Activated T-helper 1 cell treated with Interleukin-2 at 50 U/mL for 16 hours (primary cell): ENCODE data around the gene STH.

Experiments
- DNase-seq: peaks from one replicate; pipeline ENCODE4 v3.0.0-alpha.2; 2020; ENCODE audit warnings: low read depth

STH gene

DNA sequence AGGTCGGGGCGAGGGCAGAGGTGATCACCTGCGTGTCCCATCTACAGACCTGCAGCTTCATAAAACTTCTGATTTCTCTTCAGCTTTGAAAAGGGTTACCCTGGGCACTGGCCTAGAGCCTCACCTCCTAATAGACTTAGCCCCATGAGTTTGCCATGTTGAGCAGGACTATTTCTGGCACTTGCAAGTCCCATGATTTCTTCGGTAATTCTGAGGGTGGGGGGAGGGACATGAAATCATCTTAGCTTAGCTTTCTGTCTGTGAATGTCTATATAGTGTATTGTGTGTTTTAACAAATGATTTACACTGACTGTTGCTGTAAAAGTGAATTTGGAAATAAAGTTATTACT is 28.9 kb downstream of the STH start:
- DNase-seq = no peak

DNA sequence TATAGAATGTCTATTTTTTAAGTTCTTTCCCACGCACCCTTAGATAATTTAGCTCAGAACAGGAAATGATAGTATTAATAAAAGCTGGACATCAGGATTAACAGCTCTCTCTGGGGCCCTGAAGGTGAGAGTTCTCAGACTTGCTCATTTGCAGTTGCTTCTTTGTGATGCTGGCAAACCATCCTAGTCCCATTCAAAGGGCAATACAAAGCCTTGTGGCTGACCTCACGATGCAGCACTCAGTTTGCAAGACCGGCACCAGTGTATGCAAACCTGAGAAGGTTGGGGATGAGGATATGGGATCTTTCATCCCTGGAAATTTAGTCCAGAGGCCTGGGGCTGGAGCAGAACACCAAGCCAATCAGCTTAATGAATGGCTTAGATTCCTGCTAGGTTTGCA is 29.3 kb downstream of the STH start:
- DNase-seq = no peak

DNA sequence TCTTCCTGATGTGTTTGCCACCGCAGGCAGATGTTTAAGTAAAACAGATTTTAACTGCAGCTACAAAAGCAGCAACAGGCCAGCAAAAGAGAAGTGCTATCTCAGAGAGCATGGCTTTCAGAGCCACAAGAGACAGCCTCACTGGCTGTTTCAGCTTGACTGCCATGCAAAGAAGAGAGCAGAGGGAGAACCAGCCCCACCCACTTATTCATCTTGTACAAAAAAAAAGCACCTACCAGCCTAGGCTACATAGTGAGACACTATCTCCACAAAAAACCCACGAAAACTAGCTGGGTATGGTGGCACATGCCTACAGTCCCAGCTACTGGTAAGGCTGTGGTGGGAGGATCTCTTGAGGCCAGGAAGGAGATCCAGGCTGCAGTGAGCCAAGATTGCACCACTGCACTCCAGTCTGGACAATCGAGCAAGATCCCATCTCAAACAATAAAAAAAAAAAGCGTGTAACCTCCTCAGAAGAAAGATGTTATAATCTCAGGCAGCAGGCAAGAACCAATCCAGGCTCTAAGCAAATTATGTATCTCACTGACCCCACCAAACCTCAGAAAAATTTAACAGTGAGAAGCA is 30.0 kb downstream of the STH start:
- no peak for DNase-seq

DNA sequence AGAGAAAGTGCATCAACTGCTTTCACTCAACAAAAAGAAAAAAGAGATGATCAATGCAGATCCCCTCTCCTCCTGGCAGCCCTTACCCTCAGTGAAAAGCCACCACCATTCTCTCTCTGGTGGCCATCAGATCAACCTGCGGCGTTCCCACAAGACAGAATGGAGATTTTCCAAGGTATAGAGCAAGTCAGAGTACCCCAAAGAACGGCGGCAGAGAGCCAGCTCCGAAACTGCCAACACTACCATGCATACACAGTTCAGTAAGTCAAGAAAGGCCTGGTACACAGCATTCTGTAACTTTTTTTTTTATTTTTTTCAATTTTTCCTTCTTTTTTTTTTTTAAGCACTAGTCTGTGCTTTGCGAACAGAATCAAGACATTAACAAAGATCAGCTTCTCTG is 30.6 kb downstream of the STH start:
- DNase-seq = no peak

DNA sequence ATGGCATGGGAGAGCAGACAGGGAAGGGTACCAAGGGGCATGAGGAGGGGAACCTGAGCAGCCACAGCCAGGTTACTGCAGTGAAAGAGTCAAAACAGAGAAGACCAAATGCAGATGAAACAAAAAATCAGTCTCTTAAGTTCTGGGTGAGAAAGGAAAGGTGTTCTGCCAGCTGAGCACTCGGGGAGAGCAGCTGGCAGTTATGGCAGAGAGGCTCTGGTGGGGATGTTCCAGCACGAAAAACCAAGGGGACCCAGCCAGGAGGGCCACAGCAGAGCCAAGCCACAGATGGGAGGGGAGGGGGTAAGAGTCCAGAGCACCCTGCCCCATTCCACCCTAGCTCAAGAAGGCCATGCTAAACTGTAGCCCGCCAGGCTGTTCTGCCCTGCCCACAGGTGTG is 31.7 kb downstream of the STH start:
- DNase-seq = no peak

DNA sequence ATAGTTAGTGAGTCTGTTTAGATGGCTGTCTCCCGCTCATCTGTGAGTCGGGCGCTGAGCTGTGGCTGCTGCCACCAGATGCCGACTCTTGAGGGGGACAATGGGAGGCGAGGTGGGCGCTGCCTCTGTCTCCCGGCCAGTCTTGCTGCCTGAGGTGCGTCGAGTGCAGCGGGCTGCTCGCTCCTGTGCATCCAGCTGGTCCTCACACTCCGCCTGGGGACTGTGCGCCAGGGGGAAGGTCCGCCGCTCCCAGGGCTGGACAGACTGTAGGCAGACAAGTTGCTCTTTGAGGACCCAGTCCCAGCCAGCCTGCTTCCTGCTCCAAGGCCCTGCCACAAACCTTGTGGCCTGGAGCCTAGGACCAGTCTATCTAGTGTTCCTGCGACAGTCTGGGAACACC is 32.4 kb downstream of the STH start:
- DNase-seq = no peak

DNA sequence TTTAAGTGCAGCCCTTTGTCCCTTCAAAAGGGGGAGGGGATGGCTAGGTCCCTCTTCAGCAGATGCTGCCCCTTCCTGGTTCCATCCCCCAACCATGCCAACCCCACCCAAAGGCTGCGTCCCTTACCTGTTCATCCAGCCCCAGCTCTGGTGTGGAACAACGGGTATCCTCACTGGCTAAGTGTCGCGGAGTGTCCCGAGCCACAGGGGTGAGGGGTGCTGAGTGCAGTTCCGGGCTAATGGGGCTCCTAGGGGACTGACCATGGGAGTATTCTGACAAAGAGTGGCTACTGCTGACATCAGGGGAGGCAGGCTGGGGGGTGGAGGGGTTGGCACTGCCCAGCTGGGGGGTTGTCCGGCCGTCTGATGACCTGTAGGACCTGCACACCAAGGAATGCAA is 32.9 kb downstream of the STH start:
- no peak for DNase-seq

DNA sequence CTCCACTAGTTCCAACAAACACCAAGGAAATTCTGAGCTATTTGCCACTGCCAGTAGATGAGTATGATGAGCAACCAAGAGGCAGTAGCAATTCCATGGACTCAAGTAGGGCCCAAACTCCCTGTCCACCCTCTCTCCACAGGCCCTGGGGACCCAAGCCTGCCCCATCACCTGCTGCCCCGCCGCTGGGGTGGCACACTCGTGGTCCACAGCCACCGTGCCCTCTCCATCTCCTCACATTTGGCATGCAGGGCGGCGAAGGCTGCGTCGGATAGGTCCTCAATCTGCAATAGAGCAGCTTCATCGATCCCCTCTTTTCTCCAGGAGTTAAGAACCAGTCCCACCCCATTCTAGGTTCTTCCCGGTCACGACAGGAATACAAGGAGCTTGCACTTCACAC is 33.9 kb downstream of the STH start:
- no peak for DNase-seq

DNA sequence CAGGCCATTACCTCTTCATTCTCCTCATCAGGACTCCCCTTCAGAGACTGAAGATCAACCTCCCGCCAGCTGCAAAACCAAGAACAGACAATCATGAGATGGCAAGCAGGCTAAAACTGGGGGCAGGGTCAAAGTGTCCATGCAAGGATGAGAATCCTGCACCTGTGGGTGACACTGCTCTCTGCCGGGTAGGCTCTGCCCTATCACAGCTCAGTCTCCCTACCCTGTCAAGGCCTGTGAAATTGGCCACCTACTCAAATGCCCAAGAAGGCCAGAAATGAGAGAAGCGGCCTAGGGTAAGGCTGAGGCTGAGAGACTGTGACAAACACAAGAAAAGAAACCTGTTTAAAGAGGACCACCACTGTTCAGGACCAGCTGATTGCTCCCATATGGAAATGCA is 34.3 kb downstream of the STH start:
- DNase-seq = no peak

DNA sequence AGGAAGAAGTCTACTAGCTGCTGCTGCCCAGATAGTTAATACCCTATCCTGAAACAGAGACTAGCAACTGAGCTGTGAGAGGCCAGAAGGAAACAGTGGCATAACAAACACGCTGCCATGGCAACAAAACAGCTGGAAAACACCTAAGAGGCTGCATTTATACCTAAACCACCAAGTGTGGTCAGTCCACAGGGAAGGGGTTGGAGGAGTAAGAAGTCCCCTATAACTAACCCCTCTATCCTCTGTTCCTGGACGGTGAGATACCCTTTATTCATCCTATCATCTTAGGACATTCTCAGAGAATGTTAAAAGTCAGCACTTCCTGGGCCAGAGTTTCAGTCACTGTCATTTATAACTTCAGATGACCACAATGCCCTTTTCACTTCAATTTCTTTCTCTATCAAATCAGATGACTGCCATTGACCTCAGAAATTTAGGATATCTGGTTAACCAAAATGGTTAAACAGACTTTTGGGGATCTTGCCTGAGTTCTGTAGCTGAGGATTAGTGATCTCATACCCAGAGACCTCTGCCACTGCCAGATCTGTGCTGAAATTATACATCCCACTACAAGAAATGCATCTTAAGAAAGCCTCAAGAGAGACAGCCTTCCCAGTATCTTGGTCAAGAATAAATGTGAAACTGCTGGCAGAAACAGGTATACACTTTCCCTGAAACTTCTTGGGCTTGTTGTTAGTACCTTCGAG is 36.2 kb downstream of the STH start:
- DNase-seq = no peak

DNA sequence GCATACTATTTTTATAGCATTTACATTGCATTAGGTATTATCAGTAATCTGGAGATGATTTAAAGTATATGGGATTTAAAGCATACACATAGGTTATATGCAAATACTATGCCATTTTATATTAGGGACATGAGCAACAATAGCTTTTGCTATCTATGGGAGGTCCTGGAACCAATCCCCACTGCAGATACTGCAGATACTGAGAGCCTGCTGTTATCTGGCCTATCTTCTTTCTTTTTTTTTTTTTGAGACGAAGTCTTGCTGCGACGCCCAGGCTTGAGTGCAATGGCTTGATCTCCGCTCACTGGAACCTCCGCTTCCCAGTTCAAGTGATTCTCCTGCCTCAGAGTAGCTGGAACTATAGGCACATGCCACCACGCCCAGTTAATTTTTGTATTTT is 37.4 kb downstream of the STH start:
- DNase-seq = no peak

DNA sequence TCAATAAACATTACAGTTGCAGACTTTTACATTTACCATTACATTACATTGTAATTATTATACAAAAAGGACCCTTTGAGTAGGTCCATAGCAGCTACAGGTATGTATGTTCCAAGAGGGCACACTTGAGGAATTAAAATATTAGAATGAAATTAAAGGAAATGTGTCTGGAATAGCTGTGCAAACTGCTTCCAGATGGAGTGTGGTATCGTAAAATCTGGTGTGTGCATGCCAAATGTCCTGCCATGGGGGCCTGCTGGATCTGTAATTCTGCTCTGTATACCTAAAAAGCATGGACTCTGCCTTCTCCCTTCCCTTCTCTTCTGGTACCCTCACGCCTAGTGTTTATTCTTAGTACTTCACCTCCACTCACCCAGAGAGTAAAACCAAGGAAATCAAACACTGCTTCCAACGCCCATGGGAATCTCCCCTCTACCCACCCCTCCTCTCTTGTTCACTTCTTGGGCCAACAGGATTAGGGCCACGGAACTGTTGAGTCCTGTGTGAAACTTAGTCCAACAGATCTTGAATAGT is 38.7 kb downstream of the STH start:
- no peak for DNase-seq

DNA sequence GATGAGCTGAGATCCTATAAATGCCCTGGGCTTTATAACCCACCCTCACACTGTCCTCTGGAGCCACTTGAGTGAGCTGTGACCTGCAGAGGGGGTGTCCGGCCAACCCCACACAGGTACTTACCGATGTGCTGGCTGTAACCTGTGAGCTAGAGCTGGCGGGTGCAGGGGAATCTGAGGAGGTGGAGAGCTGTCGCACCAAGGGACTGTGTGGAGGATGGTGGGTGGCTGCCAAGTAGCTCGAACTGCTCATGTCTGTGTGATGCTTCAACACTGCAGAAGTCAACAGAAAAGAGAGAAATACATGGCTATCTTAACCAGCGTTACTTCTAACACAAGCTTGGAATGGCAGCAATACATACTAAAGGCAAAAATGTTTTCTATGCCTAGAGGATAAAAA is 39.4 kb downstream of the STH start:
- DNase-seq = no peak

DNA sequence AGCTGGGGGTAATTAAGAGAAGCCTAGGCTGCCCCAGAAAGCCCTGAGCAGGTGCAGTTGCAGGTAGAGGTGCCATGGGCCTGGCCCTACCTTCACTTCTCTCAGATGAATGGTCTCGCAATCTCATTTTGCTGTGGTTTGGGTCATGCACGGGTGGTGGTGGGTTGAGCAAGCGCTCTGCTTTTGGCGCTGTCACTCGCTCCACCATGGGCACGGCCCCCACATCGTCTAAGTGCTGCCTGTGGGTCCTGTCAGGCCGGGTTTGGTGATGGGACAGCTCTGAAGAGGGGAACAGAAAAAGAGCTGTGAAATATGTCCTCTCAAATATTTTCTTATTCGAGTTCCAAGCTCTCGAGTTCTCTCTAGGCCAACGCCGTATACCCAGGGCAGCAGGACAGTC is 39.9 kb downstream of the STH start:
- no peak for DNase-seq

DNA sequence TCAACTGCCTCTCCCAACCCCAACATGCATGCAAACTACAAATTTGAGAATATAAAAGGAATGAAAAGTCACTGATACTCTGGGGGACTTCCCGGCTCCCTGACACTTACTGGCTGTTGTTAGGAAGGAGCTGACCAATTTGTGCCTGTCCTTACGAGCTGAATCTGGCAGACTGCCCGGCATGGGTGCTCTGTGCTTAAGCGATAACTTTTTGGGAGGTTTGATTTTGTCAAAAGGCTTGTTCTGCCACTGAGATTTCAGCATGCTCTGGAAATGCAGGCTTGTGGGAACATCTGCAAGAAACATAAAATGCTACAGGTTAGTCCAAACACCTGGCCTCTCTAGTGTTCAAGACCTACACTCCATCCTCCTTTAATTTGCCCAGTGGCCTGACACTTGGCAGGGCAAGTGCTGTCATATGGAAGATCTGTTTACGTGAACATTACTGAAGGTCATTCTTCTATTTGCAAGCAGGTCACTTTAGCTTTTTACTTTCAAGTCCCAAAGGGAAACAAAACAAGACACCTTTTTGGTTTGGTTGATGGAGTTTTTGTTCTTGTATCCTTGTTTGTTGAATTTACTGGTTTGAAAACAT is 40.6 kb downstream of the STH start:
- DNase-seq = no peak

DNA sequence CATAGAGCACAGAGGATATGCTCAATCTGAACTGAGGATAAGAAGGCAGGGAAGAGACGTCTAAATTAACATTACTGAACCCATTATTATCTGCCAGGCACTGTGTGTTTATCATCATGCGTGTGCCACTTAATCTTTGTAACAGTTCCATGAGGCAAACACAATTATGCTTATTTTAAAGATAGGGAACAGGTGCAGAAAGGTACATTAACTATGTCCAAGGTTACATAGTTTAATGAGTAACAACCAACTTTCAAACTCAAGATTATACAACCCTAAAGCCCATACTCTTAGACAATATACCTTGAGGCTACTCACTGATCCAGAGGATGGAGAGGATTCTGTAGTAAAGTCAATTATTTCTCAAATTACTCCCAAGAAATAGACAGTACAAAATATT is 43.2 kb downstream of the STH start:
- DNase-seq = no peak

DNA sequence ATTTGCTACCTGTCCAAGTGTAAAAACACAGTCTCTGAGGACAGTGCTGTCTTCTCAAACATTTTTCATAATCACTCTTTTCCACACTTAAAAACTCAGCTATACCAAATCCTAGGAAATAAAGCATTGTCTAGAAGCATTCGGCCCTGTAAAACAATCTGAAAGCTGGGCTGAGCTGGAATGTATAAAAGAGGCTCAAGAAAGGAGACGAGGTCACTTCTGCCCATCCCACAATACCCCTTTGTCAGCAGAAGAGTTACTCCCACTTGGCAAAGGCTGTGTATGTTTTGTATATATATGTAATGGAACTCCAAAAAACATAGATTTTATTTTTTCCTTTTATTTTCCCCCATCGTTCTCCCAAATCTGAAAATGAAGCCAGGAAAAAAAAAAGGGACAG is 43.9 kb downstream of the STH start:
- DNase-seq = no peak

DNA sequence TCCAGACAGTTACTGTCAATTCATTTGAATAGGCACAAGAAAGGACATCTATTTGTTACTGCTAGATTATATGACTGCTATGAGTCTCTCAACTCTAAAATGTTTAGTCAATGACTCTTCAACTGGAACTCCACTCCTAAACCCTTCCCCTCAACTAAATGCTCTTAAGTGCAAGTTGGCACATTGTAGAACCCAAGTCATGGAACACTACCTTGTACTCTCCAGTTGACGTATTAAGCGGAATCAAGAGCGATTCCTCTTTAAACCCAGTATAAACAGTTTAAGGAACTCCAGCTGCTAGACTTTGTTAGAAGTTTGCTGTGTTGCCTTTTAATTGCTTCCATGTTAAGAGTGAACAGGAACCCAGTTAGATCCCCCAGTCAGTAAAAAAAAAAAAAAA is 44.6 kb downstream of the STH start:
- DNase-seq = no peak

DNA sequence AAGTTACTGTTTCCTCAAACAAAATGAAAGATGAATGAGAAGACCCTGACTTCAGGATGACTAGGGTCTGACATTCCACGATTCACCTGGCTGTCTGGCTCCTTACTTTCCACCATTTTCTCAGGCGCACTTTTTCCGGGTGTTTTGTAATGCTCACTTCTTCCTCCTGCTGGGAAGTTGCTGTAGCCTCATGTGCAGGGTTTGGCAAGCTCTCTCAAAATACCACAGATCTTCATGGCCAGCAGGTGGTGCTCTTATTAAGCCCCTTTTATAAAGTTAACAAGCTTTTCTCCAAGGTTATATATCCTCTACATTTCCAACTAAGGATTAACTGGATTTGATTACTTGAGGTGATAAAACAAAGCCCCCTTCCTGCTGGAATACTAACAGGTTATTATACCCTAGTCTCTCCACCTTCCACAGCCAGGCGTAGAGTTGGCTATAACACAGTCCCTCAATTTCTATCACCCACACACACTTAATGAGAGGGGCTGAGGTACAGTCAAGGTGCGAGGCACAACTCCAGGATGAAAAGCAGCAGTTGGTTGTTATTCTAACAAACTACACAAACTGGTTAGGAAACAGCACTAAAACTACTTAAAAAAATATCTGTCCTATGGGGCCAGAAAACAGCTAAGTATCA is 45.4 kb downstream of the STH start:
- no peak for DNase-seq

DNA sequence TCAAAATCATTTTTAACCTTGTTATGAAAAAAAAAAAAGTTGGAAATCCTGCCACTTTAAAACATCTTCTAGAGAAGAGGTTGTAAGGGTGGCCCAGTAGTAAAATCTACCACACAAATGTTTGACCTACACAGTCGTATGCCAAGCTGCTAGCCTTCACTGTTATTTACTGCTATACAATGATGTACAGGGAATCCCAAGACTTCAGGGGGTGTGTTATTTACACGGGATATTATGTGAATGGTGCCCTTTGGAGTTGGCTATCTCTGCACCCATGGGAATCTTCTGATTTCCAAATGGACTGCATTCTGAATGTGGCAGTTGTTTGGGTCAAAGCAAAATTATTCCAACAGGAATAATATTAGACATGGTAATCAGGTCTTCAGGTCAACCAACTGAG is 45.9 kb downstream of the STH start:
- no peak for DNase-seq

DNA sequence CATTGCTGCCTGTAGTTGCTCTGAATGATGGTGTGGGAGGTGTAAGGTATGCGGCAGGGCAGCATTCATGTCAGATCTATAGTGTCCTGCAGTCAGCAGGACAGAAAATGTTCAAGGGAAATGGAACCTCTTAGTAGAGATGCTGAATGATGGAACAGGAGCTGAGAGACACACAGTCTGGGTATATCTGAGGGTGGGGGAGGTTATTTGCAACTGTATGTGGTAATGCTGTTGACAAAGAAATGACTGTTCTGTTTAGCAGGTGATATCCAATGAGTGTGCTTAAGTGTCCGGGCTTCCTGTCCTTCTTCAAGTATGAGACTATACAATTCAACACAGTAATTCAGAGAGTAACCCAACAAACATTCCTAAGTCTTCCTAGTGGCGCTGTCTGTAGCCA is 46.6 kb downstream of the STH start:
- DNase-seq = no peak

DNA sequence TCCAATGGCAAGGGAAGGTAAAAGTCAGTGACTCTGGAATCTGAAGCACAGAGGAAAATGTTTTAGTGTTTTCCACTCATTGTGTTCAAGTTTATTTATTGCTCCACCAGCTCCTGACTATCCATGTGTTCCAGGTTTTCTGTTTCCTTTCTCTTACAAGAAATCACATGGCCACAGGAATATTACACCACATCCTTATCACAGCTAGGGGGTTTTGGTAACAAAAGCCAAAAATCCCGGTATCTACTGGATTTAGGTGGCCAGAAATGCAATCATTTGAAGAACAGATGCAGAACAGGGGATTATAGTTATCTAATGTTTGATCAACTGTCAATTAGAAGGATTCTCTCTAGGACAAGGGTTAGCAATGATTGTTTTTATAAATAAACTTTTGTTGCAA is 47.9 kb downstream of the STH start:
- DNase-seq = no peak

DNA sequence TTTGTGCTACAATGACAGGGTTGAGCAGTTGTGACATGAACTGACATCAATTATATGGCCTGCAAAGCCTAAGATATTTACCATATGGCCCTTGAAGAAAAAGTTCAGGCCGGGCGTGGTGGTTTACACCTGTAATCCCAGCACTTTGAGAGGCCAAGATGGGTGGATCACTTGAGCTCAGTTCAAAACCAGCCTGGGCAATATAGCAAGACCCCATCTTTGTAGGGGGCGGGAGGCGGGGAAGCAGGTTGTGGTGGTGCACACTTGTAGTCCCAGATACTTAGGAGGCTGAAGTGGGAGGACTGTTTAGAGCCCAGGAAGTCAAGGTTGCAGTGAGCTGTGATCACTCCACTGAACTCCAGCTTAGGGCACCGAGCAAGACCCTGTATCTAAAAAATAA is 48.3 kb downstream of the STH start:
- DNase-seq = no peak
